CD4-positive, alpha-beta T cell treated with Interleukin-21 for 1 hour (primary cell): Measurements from ENCODE around the gene SUSD3.

Source experiments
- DNase-seq: peaks from one replicate; pipeline ENCODE4 v3.0.0-alpha.2; 2020

The SUSD3 gene

DNA sequence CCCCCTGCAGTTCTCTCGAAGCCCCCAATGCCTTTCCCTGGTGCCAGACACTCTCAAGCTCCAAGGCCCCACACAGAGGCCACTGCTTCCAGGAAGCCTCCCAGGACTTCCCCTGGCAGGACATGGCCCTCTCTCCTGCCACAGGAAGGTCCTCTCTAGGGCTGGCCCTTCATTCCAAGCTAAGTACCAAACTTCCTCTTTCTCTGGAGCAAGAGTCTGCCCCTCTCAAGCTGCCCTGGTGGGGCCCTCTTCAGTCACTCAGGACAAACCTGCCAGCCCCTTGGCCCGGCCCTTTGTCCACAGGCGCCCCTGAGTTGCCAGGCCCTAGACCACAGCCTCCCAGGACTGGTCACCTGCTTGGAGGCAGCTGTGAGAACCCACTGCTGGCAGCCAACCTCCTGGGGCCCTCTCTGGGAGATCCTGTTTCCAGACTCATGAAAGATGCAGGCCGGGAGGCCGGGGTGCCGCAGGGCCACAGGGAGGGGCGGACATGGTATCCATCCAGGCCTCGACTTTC, 69.0 kb downstream of the SUSD3 start:
- no peak for DNase-seq

DNA sequence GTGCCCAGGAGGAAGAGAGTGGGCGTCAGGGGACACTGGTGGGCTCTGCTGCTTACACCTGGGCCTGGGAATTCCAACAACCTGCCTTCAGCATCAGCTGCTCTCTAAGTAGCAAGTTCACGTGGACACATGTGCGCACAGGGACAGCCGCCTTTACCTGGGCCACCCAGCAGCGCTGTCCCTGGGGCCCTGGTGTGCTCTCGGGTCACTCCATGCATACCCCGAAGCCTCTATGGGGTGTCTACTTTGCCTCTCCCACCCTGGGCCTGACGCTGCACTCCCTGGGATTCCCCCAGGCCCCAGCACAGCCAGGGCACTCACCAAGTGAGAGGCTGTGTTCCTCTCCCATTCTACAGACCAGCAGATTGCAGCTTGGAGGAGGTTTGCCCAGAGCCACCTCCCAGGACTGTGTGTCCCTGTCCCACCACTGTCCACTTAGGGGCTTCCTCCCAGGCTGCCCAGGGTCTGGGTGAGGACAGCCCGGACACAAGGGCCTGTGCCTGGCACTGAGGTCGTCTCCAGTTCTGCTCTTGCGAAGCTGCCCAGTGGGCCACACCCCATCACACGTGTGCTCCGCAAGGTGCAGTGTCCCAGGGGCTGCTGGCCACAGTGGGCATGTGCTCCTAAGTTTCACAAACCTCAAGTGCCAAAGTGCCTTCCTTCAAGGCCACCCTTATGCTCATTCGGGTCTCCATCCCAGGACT, 69.7 kb downstream of the SUSD3 start:
- DNase-seq: no peak

GRCh38 chr9:93128715-93129224, 70.3 kb downstream of the SUSD3 start:
- no peak for DNase-seq

GRCh38 chr9:93129286-93129685, 70.8 kb downstream of the SUSD3 start:
- no peak for DNase-seq

- DNase-seq: no peak
Measured at GRCh38 chr9:93129691-93130500, 71.4 kb downstream of the SUSD3 start.

DNA sequence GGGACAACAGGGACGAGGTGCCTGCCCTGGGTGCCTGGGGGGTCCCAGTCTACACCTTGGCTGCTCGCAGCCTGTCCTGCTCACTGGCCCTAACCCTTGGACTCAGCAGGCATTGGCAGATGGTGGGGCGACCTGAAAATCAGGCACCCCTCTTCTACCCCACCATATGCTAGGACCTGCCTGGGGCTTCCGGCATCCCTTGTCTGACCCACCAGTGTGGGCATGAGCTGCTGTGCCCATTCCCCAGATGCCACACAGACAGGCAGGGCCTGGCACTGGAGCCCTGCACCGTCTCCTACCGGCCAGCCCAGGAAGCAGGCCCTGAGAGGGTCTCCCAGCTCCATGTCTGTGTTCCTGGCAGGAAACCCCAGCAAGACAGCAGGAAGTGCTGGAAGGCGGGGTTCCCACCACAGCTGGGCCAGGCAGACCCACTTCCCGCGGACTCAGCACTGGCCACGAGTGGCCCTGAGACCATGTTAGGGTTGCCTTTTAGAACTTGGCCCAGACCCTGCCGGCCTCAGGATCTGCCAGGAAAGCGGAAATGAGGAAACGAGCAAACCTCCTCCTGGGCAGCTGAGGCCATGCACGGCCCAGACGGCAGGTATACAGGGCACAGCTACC, 72.5 kb downstream of the SUSD3 start:
- DNase-seq: no peak

- no peak for DNase-seq
Measured at GRCh38 chr9:93131599-93132286, 73.2 kb downstream of the SUSD3 start.

DNA sequence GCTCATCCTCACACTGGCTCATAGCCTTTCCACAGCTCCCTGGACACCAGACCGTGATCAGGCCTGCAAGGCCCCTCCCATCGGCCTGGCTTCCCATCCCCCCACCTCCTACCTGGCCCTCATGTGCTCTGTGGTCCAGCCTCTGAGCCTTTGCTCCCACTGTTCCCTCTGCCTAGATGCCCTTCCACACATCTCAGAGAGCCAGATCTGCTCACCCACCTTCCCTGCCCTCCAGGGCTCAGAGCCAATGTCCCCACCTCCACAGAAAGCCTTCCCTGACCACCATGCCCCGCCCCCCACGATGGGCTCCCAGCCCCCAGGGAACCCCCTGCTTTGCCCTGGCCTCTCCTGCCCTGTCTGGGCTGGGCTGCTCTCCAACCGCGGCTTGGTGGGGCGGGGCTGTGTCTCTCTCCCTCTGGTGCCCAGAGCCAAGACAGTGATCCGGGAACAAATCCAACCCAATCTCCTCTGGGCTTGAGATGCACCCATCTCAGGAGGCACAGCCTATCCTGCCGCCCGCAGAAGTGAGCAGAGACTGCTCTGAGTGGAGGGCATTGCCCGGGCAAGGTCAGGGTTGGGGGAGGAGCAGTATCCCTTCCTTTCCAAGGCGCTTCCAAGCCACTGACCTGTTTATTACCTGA, 73.9 kb downstream of the SUSD3 start:
- no peak for DNase-seq

GRCh38 chr9:93132946-93133680, 74.6 kb downstream of the SUSD3 start:
- peak; percentile 78 for DNase-seq

- DNase-seq: no peak
Measured at GRCh38 chr9:93133681-93134014, 75.1 kb downstream of the SUSD3 start.

- peak; percentile 93 for DNase-seq
Measured at GRCh38 chr9:93134015-93134739, 75.7 kb downstream of the SUSD3 start, which contains the start of gene NINJ1. Gene NINJ1, minus strand, starts transcription at chr9:93134251. Its CDS starts 34 bp downstream, at chr9:93134217.
